Fibroblast of the aortic adventitia (primary cell): ENCODE results near the gene CLCN2. TPM values are rescaled to one million over a fixed set of nuclear protein-coding genes. Genes with fewer than 3 reads are reported as not detected.
A peak's percentile ranks its signal among the peaks of the same experiment; 100 is the strongest.
"Not testable (repeated sequence)": the region's sequence is repeated elsewhere in the genome, so short reads cannot be mapped to it uniquely, and the experiment has no call there.

Experiments used
- DNase-seq: peaks from one replicate; pipeline ENCODE4 v3.0.0-alpha.2; 2010; ENCODE audit warnings: low read depth
- H3K4me3 ChIP-seq: 2 replicates; pipeline ENCODE4 v1.5.1; 2011; ENCODE audit warnings: low read depth, mild to moderate bottlenecking, control low read depth, low read length, moderate library complexity
- total RNA-seq: library from RNA; depleted of rRNA; stranded (reverse); fragments of >200 nt; gene quantifications from 2 replicates; pipeline ENCODE4 v1.2.3, GENCODE V29; 2012; ENCODE audit warnings: low replicate concordance
- TF ChIP-seq, protein P1 (sequence below): IDR thresholded peaks from 2 replicates; pipeline ENCODE4 v1.5.1; 2011; ENCODE audit warnings: mild to moderate bottlenecking, low read length, control low read depth, inconsistent platforms; ENCODE audit not compliant: insufficient read depth

The CLCN2 gene
- total RNA-seq, 1 donor, result 5.9 TPM

- H3K4me3 ChIP-seq, result no peak overlapping the region
- DNase-seq, result no peak
- TF ChIP-seq, protein P1, sequence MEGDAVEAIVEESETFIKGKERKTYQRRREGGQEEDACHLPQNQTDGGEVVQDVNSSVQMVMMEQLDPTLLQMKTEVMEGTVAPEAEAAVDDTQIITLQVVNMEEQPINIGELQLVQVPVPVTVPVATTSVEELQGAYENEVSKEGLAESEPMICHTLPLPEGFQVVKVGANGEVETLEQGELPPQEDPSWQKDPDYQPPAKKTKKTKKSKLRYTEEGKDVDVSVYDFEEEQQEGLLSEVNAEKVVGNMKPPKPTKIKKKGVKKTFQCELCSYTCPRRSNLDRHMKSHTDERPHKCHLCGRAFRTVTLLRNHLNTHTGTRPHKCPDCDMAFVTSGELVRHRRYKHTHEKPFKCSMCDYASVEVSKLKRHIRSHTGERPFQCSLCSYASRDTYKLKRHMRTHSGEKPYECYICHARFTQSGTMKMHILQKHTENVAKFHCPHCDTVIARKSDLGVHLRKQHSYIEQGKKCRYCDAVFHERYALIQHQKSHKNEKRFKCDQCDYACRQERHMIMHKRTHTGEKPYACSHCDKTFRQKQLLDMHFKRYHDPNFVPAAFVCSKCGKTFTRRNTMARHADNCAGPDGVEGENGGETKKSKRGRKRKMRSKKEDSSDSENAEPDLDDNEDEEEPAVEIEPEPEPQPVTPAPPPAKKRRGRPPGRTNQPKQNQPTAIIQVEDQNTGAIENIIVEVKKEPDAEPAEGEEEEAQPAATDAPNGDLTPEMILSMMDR, result no peak
These were observed 16.7 kb downstream of the CLCN2 start for GRCh38 chr3:184344579-184345316.

DNA sequence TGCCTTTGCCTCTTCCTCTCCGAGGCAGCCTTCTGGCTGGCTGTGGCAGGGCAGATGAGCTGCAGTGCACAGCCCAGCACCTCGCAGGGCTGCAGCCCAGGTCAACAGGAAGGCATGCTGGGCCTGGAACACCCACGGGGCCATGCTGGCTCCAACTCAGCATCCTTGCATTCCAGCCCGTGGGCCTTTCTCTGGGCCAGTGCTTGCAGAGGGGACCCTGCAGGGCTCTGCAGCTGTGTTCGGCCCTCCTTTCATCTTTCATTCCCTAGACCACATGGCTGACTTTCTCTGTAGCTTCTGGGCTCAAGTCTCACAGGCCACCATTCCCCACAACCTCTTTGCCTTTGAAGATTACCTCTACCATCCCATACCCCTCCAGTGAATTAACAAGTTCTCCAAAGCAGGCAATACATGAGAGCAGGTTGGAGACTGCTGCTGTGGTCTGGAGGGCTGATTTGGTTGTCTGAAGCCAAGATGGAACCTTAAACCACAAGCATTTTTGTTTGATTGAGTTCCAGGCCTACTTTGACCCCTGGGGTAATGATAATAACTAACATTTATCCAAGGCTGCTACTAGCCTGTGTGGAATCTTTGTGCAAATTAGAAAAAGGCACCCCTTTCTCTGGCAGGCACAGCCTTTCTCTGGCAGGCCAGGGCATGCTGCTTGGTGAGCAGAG is 18.1 kb downstream of the CLCN2 start:
- TF ChIP-seq, protein P1, result no peak
- no peak for DNase-seq
- H3K4me3 ChIP-seq, result no peak overlapping the region

- TF ChIP-seq, protein P1, result no peak
- no peak overlapping the region for H3K4me3 ChIP-seq
- DNase-seq, result no peak
These were observed 19.5 kb downstream of the CLCN2 start for GRCh38 chr3:184341925-184342324.

- not testable (repeated sequence) for H3K4me3 ChIP-seq, DNase-seq
These were observed 21.8 kb downstream of the CLCN2 start for GRCh38 chr3:184339451-184340135.

- DNase-seq, result no peak
- TF ChIP-seq, protein P1, result no peak
- peak overlapping the region; percentile 77 for H3K4me3 ChIP-seq
These were observed 22.4 kb downstream of the CLCN2 start for GRCh38 chr3:184339001-184339400.

DNA sequence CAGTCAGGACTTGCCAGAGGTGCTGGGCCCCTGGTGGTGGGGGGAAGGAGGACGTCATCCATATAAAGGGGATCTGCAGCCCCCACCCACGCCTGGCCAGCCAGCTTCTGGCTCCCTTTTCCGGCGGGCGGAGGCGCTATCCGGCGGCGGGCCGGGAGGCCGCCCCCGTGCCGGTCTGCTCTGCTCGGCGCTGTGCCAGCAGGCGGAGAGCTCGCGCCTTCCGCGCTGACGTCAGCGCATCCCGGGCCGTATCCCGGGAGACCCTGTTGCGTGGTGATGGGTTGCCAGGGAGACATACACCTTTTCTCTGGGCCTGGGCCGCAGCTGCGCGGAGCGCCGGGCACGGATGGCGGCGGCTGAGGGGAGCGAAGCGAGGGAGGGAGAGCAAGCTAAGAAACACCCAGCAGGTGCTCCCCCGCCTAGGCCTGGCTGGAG is 22.9 kb downstream of the CLCN2 start:
- DNase-seq, result peak; percentile 86
- TF ChIP-seq, protein P1, result peak; percentile 35
- peak overlapping the region; percentile 77 for H3K4me3 ChIP-seq

DNA sequence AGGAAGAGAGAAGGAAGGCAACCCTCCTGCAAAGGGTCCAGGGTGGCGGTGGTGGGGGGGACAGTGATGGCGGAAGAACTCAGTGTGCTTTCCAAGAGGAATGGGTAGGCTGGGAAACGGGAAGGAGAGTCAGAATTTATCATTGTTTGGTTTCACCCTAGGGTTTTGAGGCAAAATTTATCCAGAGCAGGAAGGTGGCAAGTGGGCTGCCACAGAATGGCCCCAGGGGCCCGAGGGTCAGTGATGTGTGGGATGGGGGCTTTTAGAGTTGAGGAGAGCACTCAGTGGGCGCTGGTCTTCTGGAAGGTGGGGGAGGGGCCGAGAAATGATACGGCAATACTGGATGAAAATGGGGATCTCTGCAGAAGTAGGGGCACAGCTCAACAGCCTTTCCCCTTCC is 23.4 kb downstream of the CLCN2 start:
- peak overlapping the region; percentile 77 for H3K4me3 ChIP-seq
- DNase-seq, result no peak
- TF ChIP-seq, protein P1, result no peak
